Measurements from ENCODE around the gene TTC13. TPM values are rescaled to one million over a fixed set of nuclear protein-coding genes. Genes with fewer than 3 reads are reported as not detected.
A peak's percentile ranks its signal among the peaks of the same experiment; 100 is the strongest.

TTC13 gene
- total RNA-seq, 4 donors from 2014 or later, result 44.8 to 178 (median 117) TPM

- Histone ChIP-seq H3K4me1 (peaks cover 2 to 28% (median 23%) of the 10 kb centered on the region in 4 donors), H3K27ac (no peak overlapping the region), H3K27me3 (no peaks in the 10 kb centered on the region), H3K36me3 (no peaks in the 10 kb centered on the region), H3K9me3 (no peaks in the 10 kb centered on the region), H3K4me3 (no peak overlapping the region)
- in situ Hi-C loops (cut with MboI; ENCODE audit: low pct_ligation_motif_present in 1 of 4, low pct_unique_long_range_greater_than_20kb in 1 of 4, low sequenced_read_pairs in 3 of 4) (no loop called here), intact Hi-C loops (cut with DNase I; ENCODE audit: low total_unique reads) (no loop called here)
- WGBS, 2 donors (ENCODE audit: low coverage in 1 of 2), result 96 to 100% methylated on average over 1 to 4 of the region's 4 CpGs
- no peak for TF ChIP-seq POLR2AphosphoS5 (IDR thresholded peaks at IDR 0.05)
- TF ChIP-seq EP300 (IDR thresholded peaks at IDR 0.05; ENCODE audit: low read depth), result no peak
- DNase-seq, result no peak
Observed at GRCh38 chr1:230870916-230871315, 107.7 kb downstream of the TTC13 start.

- no peaks in the 10 kb centered on the region for H3K9me3 ChIP-seq
- no peaks in the 10 kb centered on the region for H3K27me3 ChIP-seq
- 69 to 90% methylated on average over 4 of the region's 4 CpGs for WGBS, 2 donors (ENCODE audit: low coverage in 1 of 2)
- no peaks in the 10 kb centered on the region for H3K36me3 ChIP-seq
- peak overlapping the region; percentile 81 to 90 (median 86) for H3K27ac ChIP-seq
- in situ Hi-C loops (cut with MboI; ENCODE audit: low pct_ligation_motif_present in 1 of 4, low pct_unique_long_range_greater_than_20kb in 1 of 4, low sequenced_read_pairs in 3 of 4), result no loop called here
- no peak overlapping the region for H3K4me3 ChIP-seq
- TF ChIP-seq CTCF (IDR thresholded peaks at IDR 0.05), result no peak
- TF ChIP-seq POLR2A (IDR thresholded peaks at IDR 0.05), result no peak
- peak in 1 of 3 donors; percentile 38 for TF ChIP-seq POLR2AphosphoS5 (IDR thresholded peaks at IDR 0.05)
- DNase-seq, result no peak
- H3K4me1 ChIP-seq, result peaks cover 5 to 30% (median 25%) of the 10 kb centered on the region in 4 donors
- intact Hi-C loops (cut with DNase I; ENCODE audit: low total_unique reads), result loop anchor here (5.0 kb wide), 1 partner anchor 38 kb away; no protein-coding TSS in a partner anchor
Observed at GRCh38 chr1:230869500-230869899, 109.2 kb downstream of the TTC13 start.

GRCh38 chr1:230868736-230869385, 109.8 kb downstream of the TTC13 start:
- Histone ChIP-seq H3K36me3 (no peaks in the 10 kb centered on the region), H3K27me3 (no peaks in the 10 kb centered on the region), H3K9me3 (no peaks in the 10 kb centered on the region), H3K27ac (peak overlapping the region; percentile 81 to 90 (median 86)), H3K4me3 (peak overlapping the region; percentile 58 to 89 (median 79)), H3K4me1 (peaks cover 5 to 36% (median 28%) of the 10 kb centered on the region in 4 donors)
- TF ChIP-seq EP300 (IDR thresholded peaks at IDR 0.05; ENCODE audit: low read depth) (no peak), POLR2A (IDR thresholded peaks at IDR 0.05) (no peak), POLR2AphosphoS5 (IDR thresholded peaks at IDR 0.05) (no peak), CTCF (IDR thresholded peaks at IDR 0.05) (no peak)
- in situ Hi-C loops (cut with MboI; ENCODE audit: low pct_ligation_motif_present in 1 of 4, low pct_unique_long_range_greater_than_20kb in 1 of 4, low sequenced_read_pairs in 3 of 4) (no loop called here), intact Hi-C loops (cut with DNase I; ENCODE audit: low total_unique reads) (loop anchor here (5.0 kb wide), 1 partner anchor 38 kb away; no protein-coding TSS in a partner anchor)
- 14% methylated on average over 32 of the region's 40 CpGs; no CpG with 5 or more reads in 1 of the 2 donors for WGBS, 2 donors (ENCODE audit: low coverage in 1 of 2)
- DNase-seq, result peak; percentile 60

- WGBS, 2 donors (ENCODE audit: low coverage in 1 of 2), result 1% methylated on average over 14 of the region's 96 CpGs; no CpG with 5 or more reads in 1 of the 2 donors
- TF ChIP-seq POLR2A (IDR thresholded peaks at IDR 0.05) (peak; percentile 34), POLR2AphosphoS5 (IDR thresholded peaks at IDR 0.05) (peak in 2 of 3 donors; percentile 69 to 70), CTCF (IDR thresholded peaks at IDR 0.05) (no peak)
- H3K4me3 ChIP-seq, result peak within 1 kb of the TSS; percentile 68 to 89 (median 79)
- peaks cover 5 to 43% (median 30%) of the 10 kb centered on the region in 4 donors for H3K4me1 ChIP-seq
- no peaks in the 10 kb centered on the region for H3K9me3 ChIP-seq
- peak; percentile 81 for DNase-seq
- intact Hi-C loops (cut with DNase I; ENCODE audit: low total_unique reads) (loop anchor here (5.0 kb wide), 1 partner anchor 39 kb away; no protein-coding TSS in a partner anchor), in situ Hi-C loops (cut with MboI; ENCODE audit: low pct_ligation_motif_present in 1 of 4, low pct_unique_long_range_greater_than_20kb in 1 of 4, low sequenced_read_pairs in 3 of 4) (no loop called here)
- H3K27ac ChIP-seq, result peak within 1 kb of the TSS; percentile 81 to 90 (median 86)
- no peaks in the 10 kb centered on the region for H3K36me3 ChIP-seq
- H3K27me3 ChIP-seq, result no peaks in the 10 kb centered on the region
Observed at GRCh38 chr1:230867903-230868735, 110.5 kb downstream of the TTC13 start, which contains the start of gene C1orf198. C1orf198 (minus strand) TSS chr1:230868521; CDS start chr1:230868512, 9 bp downstream.
